ENCODE data around the gene IRX3.

Gene IRX3

GRCh38 chr16:54236773-54237172 lies 49.8 kb downstream of the IRX3 start:
- ATAC-seq: peak; percentile 28; the same call in 2 of the 3 replicates
- TF ChIP-seq ESRRG (CRISPR knock-in tag; IDR thresholded peaks at IDR 0.05) (no peak), CREB5 (CRISPR knock-in tag; IDR thresholded peaks at IDR 0.05; ENCODE audit: low read depth) (no peak), OSR1 (CRISPR knock-in tag; IDR thresholded peaks at IDR 0.05) (no peak), ZNF70 (CRISPR knock-in tag; IDR thresholded peaks at IDR 0.05) (no peak), BACH2 (CRISPR knock-in tag; IDR thresholded peaks at IDR 0.05; ENCODE audit: borderline replicate concordance) (no peak), CSDC2 (CRISPR knock-in tag; IDR thresholded peaks at IDR 0.05) (no peak), ZC3H10 (CRISPR knock-in tag; IDR thresholded peaks at IDR 0.05) (no peak), ZNF8 (CRISPR knock-in tag; IDR thresholded peaks at IDR 0.05) (no peak)

GRCh38 chr16:54233615-54234014 lies 53.0 kb downstream of the IRX3 start:
- TF ChIP-seq CSDC2 (CRISPR knock-in tag; IDR thresholded peaks at IDR 0.05): no peak
- no peak for ATAC-seq

Measured in SK-N-SH treated with all-trans-retinoic acid at 6 μM for 48 hours (cell line).